GM12874 (cell line): ENCODE measurements around the gene CLEC2D.

Experiments used
- TF ChIP-seq, protein P1 (sequence below): IDR thresholded peaks from 2 replicates; pipeline ENCODE4 v1.5.1; 2011; ENCODE audit warnings: low read depth, mild to moderate bottlenecking, control low read depth, low read length, moderate library complexity; ENCODE audit not compliant: insufficient read depth

CLEC2D gene

DNA sequence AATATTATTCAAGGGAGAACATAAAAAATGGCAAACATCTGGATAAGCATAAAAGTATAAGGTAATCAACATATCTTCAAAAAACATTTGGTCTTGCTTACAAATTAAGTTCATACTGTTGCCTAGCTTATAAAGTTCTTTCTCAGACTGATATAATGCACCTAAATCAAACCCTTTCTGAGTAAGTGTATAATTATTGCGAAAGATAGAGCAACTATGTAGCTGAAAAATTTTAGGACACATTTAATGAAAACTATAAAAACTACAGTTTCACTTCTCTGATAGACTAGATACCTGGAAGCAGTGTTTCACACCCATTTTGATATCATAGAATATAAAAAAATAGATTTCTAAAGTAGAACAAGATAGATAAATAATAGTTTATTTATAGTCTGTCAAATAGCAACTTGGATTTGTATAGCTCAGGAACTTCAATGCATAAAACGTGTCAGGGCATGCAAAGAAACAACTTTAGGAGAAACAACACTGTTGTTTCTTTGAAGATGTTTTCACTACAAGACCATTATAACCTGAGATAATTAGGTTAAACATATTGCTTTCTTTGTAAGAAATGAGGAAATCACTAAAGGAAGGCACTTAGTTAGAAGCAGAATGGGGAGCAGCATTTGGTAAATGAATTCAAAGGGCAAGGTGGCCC lies 55.8 kb downstream of the CLEC2D start:
- TF ChIP-seq, protein P1, sequence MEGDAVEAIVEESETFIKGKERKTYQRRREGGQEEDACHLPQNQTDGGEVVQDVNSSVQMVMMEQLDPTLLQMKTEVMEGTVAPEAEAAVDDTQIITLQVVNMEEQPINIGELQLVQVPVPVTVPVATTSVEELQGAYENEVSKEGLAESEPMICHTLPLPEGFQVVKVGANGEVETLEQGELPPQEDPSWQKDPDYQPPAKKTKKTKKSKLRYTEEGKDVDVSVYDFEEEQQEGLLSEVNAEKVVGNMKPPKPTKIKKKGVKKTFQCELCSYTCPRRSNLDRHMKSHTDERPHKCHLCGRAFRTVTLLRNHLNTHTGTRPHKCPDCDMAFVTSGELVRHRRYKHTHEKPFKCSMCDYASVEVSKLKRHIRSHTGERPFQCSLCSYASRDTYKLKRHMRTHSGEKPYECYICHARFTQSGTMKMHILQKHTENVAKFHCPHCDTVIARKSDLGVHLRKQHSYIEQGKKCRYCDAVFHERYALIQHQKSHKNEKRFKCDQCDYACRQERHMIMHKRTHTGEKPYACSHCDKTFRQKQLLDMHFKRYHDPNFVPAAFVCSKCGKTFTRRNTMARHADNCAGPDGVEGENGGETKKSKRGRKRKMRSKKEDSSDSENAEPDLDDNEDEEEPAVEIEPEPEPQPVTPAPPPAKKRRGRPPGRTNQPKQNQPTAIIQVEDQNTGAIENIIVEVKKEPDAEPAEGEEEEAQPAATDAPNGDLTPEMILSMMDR, result no peak

DNA sequence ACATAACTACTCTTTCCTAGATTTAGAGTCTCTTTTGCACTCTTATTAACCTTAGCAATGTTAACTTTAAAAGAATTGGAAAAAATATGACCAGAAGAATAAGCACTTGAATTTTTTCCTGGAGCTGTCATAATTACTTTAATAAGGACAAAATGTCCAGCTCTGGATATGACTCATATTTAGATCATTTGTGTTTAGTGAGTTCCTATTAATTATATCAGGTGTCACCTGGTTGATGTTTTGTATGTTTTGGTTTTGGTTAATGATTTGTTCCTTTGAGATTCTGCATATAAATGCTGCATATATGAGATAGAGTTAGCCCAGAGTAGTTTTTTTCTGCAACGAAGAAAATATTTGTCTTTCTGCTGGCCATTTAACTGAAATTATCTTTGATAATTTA lies 58.3 kb downstream of the CLEC2D start:
- TF ChIP-seq, protein P1, result no peak

DNA sequence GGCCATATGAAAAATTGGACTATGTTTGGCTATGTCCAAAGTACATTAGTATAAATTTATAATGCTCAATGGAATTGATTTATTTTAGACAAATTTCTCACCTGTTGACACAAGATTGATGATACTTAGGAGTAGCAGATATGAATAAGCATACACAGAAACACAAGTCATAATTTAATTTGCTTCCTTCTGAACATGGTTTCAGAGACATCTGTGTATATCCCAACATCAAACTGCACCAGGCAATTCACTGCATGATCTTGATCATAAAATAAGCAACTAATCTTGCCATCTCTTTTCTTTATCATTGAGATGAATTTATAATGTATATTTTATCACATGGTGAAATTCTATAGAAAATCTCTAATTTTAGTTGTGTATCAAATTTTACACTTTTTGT lies 59.6 kb downstream of the CLEC2D start:
- TF ChIP-seq, protein P1, result no peak

DNA sequence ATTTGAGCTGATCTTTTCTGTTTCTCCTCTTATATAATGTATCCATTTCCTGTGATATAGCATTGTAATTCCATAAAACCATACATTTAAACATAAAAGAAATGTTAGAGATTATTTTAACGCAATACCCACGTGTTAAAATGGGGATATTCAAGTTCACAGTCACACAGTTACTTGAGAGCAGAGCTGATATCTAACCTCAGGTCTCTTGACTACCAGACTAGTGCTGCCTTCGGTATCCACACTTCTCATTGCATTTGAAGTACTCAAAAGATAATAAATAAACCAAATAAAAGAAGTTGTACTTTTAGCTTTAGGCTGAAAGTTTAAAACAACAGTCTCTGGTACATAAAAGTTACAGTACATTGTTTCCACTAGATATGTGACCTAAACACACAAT lies 60.5 kb downstream of the CLEC2D start:
- TF ChIP-seq, protein P1, result no peak

DNA sequence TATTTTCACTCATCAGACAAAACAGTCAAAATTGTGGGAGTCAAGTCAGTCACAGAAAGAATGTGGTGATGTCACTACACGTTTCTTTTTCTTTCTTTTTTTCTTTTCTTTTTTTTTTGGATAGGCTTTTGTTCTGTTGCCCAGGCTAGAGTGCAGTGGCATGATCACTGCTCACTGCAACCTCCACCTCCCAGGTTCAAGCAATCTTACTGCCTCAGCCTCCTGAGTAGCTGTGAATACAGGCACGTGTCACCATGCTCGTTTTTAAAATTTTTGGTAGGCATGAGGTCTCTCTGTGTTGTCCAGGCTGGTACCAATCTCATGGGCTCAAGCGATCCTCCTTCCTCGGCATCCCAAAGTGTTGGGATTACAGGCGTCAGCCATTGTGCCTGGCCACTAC lies 61.1 kb downstream of the CLEC2D start:
- TF ChIP-seq, protein P1, result no peak

DNA sequence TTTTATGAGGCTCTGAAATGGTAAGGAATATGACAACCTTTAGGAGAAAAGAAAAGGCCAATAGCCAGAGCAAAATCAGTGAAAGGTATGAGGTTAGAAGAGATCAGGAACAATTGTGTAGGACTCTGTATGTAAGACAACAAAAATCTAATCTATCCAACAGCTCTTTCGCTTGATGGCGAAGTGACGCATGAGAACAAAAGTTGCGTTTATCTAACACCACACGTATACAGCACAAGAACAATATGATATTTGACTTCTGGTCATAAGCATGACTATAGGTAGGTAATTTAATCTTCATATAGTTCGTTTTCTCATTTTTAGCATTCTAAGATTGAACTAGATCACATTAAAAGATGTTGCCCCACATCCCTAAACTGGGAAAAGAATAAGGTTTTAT lies 61.9 kb downstream of the CLEC2D start:
- TF ChIP-seq, protein P1, result no peak

DNA sequence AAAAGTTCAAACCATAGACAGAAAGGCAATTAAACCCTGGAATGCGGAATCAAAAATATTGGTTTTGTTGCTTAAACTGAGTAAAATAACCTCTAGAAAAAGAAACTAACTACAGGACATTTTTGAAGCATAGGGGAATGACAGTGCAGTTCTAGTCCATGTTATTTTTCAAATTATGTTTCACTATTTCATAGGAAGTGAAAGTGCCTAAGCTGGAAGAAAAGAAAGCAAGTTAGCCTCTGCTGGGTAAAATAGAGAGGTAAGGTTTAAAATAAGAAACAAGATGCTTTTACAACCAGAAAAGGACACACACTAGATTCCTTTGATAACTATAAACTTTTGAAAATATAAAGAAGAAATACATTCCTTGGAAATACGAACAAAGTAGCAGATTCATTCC lies 62.3 kb downstream of the CLEC2D start:
- TF ChIP-seq, protein P1, result no peak
